ENCODE data around the gene CDH4.
A peak's percentile ranks its signal among the peaks of the same experiment; 100 is the strongest.

CDH4 gene

DNA sequence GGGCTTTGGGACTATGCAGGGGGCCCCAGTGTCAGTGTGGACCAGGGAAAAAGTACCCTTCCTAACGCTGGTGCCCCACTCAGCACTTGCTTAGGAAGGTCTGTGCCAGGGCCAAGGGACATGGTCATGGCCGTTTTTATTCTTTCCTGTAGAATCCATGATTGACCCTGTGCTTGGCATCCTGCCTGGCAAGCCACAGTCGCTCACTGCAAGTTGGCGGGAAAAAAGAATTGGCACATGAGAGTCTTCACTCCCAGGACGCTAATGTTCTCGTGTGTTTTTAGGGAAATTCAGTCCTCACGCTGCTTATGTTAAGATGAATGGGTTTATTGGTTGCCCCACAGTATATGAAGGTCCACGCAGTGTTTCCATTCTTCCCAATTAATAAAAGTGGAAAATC, 253.4 kb downstream of the CDH4 start:
- DNase-seq, result no peak

DNA sequence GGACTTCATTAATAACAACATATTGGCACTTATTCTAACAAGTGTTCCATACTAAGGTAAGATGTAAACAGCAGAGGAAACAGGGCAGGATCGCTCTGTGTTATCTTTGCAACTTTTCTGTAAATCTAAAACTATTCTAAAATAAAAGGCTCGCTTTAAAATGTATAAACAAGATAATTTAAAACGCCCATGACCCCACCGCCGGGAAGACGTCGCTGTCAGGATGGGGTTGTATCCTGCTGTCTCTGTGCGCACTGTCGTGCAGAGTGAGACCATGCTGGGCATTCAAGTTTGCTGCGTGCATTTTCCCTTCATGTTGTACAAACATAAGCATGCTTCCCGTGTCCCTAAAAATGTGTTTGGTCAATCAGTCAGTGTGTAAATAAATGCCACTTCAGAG, 255.7 kb downstream of the CDH4 start:
- no peak for DNase-seq

DNA sequence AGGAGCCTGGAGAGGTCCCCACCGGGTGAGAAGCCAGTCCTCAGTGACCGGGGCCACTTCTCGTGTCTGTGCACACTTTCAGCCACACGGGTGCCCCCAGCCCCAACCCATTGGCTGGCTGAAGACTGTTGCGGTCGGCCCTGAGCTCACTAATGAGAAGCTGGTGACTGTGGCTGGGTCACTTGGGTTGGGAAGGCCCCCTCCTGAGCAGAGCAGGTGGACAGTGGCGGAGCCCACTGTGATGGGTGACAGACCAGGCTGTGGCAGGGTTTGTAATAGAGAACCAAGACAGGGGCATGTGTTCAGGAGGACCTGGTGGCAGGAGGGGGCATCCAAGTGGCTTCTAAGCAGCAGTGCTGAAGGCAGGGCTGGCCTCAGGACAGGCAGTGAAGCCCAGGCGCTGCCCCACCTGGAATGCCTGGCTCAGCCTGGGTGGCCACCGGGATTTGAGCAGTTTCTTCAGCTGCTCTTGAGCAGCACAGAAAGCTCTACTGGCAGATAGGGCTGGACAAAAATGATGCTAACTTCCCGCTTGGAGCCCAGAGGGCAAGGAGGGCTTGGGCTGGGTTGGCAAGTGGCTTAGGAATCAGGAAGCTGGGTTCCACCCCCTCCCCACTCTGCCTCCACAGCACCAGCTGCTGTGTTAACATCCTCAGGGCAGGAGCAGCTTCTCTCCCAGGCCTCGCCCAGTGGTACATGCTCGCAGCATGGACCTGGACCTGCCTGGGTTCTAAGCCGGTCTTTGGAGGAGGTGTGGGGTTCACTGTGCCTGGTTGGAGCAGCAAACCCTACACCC, 256.4 kb downstream of the CDH4 start:
- DNase-seq, result no peak

DNA sequence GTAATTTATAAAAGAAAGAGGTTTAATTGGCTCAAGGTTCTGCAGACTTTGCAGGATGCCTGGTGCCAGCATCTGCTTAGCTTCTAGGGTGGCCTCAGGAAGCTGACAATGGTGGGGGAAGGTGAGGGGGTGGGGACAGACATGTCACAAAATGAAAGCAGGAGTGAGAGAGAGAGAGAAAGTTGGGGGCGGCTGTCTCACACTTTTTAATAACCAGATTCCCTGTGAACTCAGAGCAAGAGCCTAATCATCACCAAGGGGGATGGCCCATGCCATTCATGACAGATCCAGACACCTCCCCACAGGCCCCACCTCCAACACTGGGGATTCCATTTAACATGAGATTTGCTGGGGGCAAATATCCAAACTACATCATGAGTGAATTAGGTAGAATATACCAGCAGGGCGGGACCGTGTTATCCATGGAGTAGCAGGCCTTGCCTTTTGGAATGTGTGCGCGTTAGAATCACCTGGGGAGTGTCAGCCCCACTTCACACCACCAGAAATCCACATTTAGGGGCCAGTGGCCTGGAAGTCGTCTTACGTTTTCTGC, 258.8 kb downstream of the CDH4 start:
- no peak for DNase-seq

DNA sequence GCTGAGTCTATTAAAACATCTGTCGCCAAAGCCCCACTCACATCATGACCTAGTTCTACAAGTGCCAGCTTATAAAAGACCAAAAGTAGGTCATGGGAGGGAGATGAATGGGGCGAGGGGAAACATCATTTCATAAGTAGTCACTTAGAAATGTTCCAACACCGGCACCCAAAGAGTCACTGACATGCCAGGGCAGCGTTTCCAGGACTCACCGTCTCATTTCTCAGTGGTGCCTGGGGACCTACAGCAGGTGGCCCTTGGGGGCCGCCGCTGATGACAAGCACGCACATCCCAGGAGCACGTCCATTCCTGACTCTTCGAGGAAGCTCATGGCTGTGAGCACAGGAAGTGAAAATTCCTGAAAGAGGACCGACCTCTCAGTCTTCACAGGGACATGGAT, 260.4 kb downstream of the CDH4 start:
- DNase-seq, result no peak

DNA sequence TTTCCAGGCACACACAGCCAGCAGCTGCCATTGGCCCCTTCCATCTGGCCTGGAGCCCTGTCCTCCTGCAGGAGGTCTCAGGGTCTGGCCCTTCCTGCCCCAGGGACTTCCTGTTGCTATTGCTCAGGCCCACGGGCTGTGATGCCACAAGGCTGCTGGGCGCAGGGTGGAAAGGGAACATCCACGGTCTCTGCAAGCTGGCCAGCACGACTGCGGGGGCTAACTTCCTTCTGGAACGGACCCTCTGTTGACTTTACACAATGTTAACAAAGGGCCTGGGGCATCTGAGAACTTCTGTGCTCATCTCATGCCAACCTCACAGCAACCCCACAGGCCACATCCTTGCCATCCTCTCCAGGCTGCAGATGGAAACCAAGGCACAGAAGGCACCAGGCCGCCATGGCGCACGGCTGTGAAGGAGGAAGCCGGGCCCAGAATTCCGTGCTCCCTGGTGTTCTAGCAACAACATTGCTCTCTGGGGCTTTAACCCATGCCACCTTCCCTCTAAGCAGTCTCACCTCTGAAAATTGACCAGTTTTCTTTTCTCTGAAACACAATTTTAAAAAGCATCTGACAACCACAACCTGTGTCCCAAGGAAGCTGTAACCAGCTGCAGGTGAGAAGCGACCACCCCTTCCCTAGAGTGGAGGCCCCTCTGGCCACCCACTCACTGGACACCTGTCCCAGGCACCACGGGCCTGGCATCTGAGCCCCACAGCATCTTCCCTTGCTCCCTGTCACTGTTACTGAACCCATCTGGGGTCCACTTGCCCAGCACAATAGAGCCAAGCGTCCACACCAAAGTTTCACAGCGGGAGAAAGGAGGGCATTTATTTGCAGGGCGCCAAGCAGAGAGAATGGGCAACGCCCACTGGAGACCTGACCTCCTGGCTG, 261.3 kb downstream of the CDH4 start:
- no peak for DNase-seq

DNA sequence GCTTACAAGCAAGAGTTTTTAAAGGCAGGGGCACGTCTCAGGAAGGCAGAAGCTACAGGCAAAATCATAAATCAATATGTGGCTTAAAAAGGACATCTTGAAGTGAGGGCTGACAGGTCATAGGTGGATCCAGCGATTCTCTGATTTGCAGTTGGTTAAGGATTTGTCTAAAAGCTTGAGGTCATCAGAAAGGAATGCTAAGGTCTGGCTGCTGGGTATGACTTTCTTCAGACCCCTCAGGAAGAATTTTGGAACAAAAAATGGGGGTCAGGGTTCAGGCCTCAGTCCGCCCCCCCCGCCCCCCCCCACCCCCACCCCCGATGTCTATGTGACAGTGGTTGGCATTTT, 261.9 kb downstream of the CDH4 start:
- no peak for DNase-seq

DNA sequence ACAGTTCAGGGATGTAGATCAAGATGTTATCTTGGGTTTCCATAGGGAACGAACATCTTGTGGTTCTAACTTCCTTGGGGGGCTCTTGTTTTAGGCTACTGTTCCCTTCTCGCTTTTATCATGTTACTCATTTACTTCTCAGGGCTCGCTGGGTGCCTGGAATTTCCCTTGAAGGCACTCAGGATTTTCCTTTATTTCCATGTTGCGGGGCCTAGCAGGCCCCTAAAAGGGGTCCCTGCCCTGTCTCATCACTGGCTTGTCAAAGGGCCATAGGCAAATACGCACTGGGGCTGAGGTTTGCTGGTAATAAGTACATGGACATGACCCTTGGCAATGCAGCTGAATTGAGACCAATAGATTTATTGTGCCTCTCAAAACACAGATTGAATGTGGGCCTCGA, 262.3 kb downstream of the CDH4 start:
- DNase-seq, result no peak

DNA sequence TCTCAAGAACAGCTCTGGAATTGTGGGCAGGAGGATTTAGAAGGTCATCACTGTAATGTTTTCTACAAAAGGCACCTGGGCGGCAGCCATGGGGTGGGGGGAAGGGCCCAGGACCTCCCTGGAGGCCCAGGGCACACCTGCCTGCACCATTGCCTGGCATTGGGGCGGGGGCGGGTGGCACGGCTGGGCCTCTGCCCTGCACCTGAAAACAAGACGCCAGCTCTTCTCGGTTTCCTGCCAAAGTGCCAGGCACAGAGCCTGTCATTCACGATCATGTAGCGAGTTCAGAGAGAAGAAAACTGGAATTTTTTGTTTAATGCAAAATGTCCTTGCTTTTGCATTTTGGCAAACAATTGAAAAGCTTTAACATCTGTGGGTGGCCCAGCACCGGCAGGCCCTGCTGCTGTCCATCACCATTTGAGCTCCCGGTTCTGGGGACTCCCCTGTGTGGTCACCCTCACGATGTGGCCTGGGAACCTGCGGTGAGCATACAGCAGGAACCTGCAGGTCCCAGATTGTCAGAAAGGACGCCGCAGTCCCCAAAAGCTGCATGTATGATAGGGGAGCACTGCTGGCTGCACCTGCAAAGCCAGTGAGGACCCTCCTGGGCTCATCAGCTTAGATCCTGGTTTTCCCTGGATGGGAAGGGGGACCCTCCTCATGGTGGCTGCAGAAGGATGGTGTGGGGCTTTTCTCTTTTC, 262.9 kb downstream of the CDH4 start:
- no peak for DNase-seq

DNA sequence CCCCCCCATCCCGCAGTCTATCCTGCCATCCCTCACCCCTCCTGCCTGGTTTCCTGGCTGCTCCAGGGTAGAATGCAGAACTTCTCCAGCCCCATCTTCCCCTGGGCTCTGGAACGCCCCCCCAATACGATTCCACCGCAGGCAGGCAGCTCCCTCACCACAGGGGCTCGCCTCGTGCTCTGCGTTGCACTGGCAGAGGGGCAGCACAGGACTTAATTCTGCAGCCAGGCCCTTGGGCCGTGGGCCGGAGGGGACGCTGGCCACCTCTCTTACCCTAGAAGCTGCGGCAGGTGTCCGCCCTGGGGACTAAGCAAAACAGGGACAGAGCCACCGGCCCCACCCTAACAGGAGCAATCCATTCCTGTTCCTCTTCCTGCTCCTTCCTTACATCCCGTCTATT, 263.9 kb downstream of the CDH4 start:
- no peak for DNase-seq

DNA sequence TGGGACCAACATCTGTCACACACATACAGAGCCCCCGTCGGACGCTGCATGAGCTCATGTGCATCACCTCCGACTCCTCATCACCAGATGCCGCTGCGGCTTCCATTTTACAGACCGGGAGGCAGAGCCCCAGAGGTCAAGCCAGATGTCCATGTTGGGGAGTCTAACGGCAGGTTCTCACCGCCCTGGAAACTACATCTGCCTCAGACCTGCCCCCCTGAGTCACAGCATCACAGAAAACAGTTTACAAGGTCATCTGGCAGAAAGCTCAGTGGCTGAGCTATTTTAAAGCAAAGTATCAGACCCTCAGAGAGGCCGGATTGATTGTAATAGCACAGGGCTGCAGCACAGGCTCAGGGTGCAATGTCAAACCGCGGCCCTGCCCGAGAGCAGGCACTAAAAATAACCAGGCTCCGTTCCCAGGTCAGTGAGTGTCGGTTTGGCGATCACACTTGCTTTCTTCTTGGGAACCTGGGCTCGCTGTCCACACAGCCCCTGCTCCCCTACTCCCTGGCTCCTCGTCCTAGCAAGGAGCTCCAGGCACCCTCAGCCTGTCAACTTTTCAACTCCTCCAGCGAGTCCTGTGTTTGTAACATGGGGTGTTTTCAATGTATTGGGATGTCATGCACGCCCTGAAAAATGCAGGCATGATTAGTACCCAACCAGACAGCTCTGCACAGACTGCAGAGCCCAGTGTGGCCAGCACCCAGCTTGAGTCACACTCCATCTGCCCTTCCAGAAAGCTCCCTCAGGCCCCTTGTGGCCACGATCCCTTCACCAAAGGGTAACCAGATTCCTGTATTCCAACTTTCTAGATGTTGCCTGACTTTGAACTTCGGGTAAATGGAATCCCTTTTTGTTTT, 264.5 kb downstream of the CDH4 start:
- peak; percentile 16 for DNase-seq

DNA sequence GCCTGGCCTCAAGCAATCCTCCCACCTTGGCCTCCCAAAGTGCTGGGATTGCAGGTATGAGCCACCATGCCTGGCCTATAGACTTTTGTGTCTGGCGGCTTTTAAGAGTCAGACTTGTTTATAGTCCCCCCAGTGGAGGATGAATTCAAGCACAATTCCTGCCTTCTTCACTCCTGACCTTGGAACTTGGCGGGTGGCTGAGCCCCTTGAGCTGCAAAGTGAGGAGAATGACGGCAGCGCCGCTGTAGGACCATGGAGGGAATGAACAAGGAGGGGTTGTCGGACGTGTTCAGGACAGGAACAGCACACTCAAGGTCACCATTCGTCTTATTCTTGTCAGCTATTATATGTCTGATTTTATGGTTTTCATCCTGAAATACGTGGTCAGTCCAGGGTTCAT, 265.4 kb downstream of the CDH4 start:
- DNase-seq, result no peak

DNA sequence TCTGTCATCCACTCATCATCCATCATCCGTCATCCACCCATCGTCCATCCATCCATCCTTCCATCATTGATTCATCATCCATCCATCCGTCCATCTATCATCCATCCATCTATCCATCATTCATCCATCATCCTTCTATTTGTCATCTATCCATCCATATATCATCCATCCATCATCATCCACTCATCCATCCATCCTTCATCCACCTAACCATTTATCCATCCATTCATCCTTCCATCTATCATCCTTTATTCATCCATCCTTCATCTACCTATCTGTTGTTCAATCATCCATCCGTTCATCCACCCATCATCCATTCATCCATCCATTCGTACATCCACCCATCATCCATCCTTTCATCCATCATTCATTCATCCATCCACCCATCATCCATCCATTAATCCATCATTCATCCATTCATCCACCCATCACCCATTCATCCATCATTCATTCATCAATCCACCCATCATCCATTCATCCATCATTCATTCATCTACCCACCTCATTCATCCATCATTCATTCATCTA, 266.4 kb downstream of the CDH4 start:
- DNase-seq, result no peak

DNA sequence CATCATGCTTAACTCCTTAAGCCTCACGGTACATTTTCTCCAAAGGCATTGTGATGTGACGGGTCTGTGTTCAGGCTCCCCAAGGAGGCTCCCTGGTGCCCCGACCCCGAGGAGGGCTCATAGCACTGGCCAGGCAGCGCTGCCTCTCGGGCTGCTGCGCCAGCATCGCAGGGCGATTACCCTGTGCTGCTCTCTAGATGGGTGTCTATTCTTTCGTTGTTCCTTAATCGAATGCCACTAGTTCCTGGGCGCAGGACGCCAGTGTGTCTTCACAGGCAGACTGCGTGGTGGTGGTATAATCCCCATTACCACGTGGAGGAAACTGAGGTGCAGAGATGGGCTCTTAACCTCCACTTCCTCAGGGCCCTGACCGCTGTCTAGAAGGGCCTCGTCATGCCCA, 267.4 kb downstream of the CDH4 start:
- no peak for DNase-seq

DNA sequence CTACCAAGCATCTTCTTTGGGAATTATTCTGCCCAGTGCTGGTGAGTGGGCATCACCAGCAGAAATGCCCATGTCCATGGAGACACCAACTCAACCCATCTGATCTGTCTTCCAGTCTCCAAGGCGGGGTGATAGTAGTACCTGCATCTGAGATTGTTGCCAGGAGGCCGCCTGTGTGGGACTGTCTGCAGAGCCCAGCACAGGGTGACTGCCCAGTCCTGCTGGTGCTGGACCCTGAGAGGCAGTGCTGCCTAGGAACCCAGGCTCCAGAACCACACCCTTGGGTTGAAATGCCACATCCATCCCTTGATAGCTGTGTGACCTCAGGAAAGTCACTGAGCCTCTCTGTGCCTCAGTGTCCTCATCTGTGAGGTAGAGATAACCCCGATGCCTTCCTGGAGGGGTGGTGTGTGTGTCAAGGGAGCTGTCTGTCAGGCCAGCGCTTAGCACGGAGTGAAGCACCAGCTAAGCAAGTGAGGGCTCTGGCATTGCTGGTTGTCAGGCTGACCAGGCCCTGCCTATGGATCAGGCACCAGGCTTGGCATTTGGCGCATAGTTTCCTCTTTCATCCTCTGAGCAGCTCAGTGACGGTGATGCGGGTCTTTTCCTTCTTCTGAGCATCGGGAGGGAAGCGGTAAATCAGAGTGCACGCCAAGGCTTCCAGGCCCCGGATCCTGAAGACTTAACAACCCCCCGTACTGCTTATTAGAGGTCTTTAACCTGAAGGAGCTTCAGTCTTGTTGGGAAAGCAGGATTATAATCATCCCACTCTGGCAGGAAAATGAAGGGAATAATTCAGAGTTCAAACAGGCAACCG, 268.2 kb downstream of the CDH4 start:
- no peak for DNase-seq

DNA sequence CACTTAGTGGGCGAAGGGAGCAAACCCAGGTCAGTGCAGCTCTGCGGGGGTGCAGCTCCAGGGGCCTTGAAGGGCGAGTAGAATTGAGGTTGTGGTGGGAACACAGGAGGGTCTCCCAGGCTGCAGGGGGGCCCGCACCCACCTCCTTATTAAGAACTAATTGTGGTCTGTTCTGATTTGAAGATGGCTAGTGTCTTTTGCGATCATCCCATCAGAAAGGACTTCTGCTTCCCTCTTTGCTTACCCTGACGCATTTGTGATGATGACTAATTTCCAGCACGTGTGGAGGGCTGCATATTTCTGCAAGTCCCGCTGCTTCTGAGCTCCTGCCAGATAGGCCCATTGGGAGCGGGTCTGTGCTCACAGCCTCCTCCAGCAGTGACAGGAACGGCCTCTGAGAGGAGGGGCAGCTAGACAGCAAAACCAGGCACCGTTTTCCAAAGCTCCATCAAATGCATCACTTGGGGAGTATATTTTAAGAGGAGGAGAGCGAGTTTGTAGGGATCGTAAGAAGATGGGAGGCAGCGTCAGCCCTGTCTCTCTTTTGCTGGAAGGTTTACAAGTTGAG, 268.9 kb downstream of the CDH4 start:
- peak; percentile 92 for DNase-seq

DNA sequence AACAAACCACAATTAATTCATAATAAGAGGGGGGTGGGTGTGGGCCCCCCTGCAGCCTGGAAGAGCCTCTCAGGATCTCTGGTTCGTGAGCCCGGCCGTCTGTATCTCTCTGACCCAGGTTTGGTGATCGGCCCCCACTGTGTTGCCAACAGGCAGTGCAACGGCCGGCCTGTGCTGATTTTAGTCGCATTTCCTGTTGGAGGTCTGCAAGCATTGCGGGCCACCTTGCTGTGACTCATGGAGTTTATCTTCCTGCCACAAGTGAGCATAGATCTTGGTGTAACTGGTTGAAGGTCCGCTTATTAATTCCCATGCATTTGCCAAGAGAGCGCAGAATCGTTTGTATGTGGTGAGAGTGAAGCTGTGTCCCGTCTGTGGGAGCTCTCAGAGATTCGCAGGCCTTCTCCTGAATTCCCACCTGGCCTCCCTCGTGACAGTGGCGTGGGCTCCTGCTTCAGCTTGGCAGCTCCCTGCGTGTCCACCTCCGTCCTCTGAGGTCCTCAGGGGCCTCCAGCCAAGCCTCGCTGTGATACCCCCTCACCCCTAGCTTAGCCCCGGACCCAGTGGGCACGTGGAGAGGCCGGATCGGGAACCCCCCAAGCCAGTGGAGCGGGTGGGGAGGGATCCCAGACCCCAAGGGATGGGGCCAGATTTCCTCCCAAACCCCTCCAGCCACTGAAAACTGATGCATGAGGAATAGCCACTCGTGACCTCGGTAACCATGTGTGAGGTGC, 269.8 kb downstream of the CDH4 start:
- DNase-seq, result peak; percentile 57

DNA sequence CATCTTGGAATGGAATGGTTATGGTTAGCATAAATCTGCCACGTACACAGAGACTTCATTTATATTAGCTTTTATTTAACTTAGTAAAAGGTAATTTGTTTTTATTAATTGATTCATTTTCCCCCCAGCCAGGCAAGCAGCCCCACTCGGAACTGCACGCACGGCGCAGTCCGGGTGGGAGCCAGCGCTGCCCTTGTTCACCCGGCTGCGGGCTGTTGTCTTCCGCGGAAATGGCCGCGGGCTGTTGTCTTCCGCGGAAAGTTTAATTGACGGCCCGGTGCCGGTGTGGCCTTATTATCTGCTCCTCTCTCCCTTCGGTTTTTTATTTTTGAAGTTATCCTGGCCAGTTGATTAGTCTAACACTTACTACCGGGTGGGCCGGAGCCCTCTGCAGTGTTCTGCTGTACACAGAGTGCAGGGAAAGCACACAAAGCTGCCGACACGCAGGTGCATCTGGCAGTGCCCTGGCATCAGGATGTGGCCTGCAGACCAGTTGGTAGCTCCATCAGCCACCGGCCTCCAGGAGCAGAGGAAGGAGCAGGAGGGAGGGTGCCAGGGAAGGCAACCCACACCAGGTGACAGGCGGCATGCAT, 270.5 kb downstream of the CDH4 start:
- DNase-seq, result no peak

DNA sequence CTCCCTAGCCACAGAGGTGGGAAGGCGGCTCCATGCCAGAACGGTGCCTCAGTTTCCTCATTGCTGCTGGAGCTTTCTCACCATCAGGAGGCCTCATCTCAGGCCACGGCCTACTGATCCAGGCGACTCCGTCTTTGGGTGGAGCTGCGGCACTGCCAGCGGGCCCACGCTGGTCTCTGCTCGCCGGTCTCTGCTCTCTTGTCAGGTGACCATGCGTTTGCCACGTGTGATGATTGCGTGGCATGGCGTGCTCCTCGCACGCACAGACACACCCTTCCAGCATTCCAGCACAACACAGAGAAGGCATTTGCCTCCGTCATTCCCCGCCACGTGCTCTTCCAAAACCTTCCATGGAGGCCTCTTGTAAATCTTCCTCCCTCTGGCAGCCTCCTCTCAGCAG, 271.1 kb downstream of the CDH4 start:
- no peak for DNase-seq

Data from fibroblast of skin of right quadriceps (primary cell).